OCI-LY7 (cell line): ENCODE results near the gene RAX2. TPM values are rescaled to one million over a fixed set of nuclear protein-coding genes. Genes with fewer than 3 reads are reported as not detected.

Experiments
- Bru-seq: library from RNA; stranded (reverse); fragments of 400-500 nt; gene quantifications from one replicate; lab custom pipeline; 2021; lab: Mats Ljungman, UMichigan
- BruChase-seq, 2 experiments: library from RNA; stranded (reverse); fragments of 400-500 nt; gene quantifications; one replicate each; lab custom pipeline; 2021; lab: Mats Ljungman, UMichigan
- BruUV-seq: library from RNA; stranded (reverse); fragments of 400-500 nt; replicated peaks from 2 replicates; lab custom pipeline; 2021; lab: Mats Ljungman, UMichigan
- CTCF ChIA-PET: fragments of 300-600 bp; sonication (Branson Sonifier 250); formaldehyde crosslinking; loops from one replicate; lab custom pipeline; 2022; ENCODE audit warnings: antibody characterized with exemption; ENCODE audit not compliant: unreplicated experiment; lab: Charles Lee
- POLR2A ChIA-PET: fragments of 300-600 bp; sonication (Branson Sonifier 250); formaldehyde crosslinking; loops from one replicate; lab custom pipeline; 2022; ENCODE audit warnings: antibody characterized with exemption; lab: Charles Lee
- DNase-seq: peaks from one replicate; pipeline ENCODE4 v3.0.0-alpha.2; 2015; ENCODE audit warnings: low spot score
- H2AFZ ChIP-seq: fragments of 200-600 bp; sonication (generic), shearing (Covaris generic); 2 replicates; pipeline ENCODE4 v1.6.1; 2014; ENCODE audit warnings: mild to moderate bottlenecking, antibody characterized with exemption, low read length, moderate library complexity
- H3K27ac ChIP-seq: fragments of 200-600 bp; sonication (generic); 2 replicates; pipeline ENCODE4 v1.5.1; 2014; ENCODE audit warnings: mixed run types, low read depth, mild to moderate bottlenecking, moderate library complexity, low read length, inconsistent platforms; ENCODE audit not compliant: poor library complexity, severe bottlenecking
- H3K36me3 ChIP-seq: fragments of 200-600 bp; sonication (generic); 2 replicates; pipeline ENCODE4 v1.6.1; 2014; ENCODE audit warnings: mild to moderate bottlenecking, antibody characterized with exemption, low read length, moderate library complexity, mixed read lengths; ENCODE audit not compliant: insufficient read depth
- H3K4me1 ChIP-seq: fragments of 200-600 bp; sonication (generic); 2 replicates; pipeline ENCODE4 v1.5.1; 2014; ENCODE audit warnings: mild to moderate bottlenecking, low read length; ENCODE audit not compliant: insufficient read depth, poor library complexity, severe bottlenecking
- H3K4me2 ChIP-seq: fragments of 200-600 bp; sonication (generic); 2 replicates; pipeline ENCODE4 v1.6.1; 2014; ENCODE audit warnings: mild to moderate bottlenecking, low read length
- H3K4me3 ChIP-seq: fragments of 200-600 bp; sonication (generic); 2 replicates; pipeline ENCODE4 v1.5.1; 2014; ENCODE audit warnings: mild to moderate bottlenecking, low read depth, low read length; ENCODE audit not compliant: poor library complexity, severe bottlenecking
- H3K79me2 ChIP-seq: fragments of 200-600 bp; sonication (generic); 2 replicates; pipeline ENCODE4 v1.6.1; 2016; ENCODE audit warnings: low read depth, mild to moderate bottlenecking, low read length, moderate library complexity, mixed read lengths; ENCODE audit not compliant: insufficient read depth
- H3K9me2 ChIP-seq: fragments of 200-600 bp; sonication (generic); 2 replicates; pipeline ENCODE4 v1.6.1; 2016; ENCODE audit warnings: mild to moderate bottlenecking, low read length, mixed read lengths; ENCODE audit not compliant: insufficient read depth
- H3K9me3 ChIP-seq: fragments of 200-600 bp; sonication (generic); 2 replicates; pipeline ENCODE4 v1.6.1; 2014; ENCODE audit warnings: mild to moderate bottlenecking, mixed run types, low read length, mixed read lengths
- H4K20me1 ChIP-seq: fragments of 200-600 bp; sonication (generic); 2 replicates; pipeline ENCODE4 v1.6.1; 2014; ENCODE audit warnings: mild to moderate bottlenecking, antibody characterized with exemption, low read length, moderate library complexity, mixed read lengths; ENCODE audit not compliant: insufficient read depth
- EZH2phosphoT487 ChIP-seq: fragments of 200-600 bp; sonication (generic); IDR thresholded peaks from 2 replicates; pipeline ENCODE4 v1.6.1; 2018; ENCODE audit warnings: low read depth, borderline replicate concordance, mild to moderate bottlenecking, mixed run types, antibody characterized with exemption, low read length, moderate library complexity, mixed read lengths
- intact Hi-C: fragments of 100-400 bp; cut with micrococcal nuclease; formaldehyde crosslinking; loops from one replicate; pipeline ENCODE4 v1.10.0; 2022; ENCODE audit not compliant: unreplicated experiment
- long read RNA-seq: library from polyadenylated mRNA; stranded (forward); transcript quantifications from one replicate; pipeline ENCODE4 v2.0.0, GENCODE V29; 2022
- total RNA-seq, 2 experiments: library from RNA; depleted of rRNA in 1 of 2; stranded (reverse); fragments of >200 nt in 1 of 2; shearing (Covaris generic) in 1 of 2; gene quantifications; 2 replicates each; pipeline ENCODE4 v1.2.3, GENCODE V29; 2014 to 2022
- TF ChIP-seq, protein P1 (sequence below): fragments of 200-600 bp; sonication (generic); conservative IDR thresholded peaks from 2 replicates; pipeline ENCODE4 v1.5.1; 2014; ENCODE audit warnings: mild to moderate bottlenecking, antibody characterized with exemption, low read length, moderate library complexity, mixed read lengths

Gene RAX2
- total RNA-seq (2014; rRNA removed; shearing (Covaris generic)) (not detected in 2 replicates), total RNA-seq (2022) (not detected in 2 replicates), Bru-seq, nascent RNA (not detected), BruChase-seq, experiment 1, labeled RNA remaining after a 6-hour chase (not detected), BruChase-seq, experiment 2, labeled RNA remaining after a 2-hour chase (not detected)
- long read RNA-seq, result 0 reads

DNA sequence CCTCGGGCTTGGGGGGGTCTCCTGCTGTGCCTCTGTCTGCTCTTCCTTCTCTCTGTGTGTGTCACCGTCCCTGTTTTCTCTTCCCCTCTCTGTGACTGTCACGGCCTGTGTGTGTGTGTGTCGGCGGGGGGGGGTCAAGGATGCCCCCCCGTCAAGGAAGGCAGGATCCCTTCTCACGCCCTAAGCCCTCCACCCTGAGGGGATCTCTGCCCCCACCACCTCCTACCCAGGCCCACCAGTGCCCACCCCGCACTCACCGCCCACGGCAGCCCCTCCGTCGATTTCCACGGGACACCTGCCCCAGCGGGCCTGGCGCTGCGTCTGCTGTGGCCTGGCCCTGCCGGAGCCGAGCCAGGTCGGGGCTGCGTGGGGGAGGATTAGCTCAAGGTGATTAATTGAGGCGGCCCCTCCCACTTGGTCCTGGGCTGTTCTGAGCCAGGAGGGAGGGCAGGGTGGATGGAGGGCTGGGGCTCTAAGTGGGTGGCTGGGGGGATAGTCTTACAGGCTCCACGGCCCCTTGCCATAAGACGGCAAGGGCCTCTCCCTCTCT lies at the start of gene RAX2:
Gene RAX2, minus strand, starts transcription at position 323 of the 550 bp plus-strand sequence. CDS start 486 bp downstream, outside the sequence.
- BruUV-seq, result no TSS peak
- TF ChIP-seq EZH2phosphoT487, result no peak
- TF ChIP-seq, protein P1, sequence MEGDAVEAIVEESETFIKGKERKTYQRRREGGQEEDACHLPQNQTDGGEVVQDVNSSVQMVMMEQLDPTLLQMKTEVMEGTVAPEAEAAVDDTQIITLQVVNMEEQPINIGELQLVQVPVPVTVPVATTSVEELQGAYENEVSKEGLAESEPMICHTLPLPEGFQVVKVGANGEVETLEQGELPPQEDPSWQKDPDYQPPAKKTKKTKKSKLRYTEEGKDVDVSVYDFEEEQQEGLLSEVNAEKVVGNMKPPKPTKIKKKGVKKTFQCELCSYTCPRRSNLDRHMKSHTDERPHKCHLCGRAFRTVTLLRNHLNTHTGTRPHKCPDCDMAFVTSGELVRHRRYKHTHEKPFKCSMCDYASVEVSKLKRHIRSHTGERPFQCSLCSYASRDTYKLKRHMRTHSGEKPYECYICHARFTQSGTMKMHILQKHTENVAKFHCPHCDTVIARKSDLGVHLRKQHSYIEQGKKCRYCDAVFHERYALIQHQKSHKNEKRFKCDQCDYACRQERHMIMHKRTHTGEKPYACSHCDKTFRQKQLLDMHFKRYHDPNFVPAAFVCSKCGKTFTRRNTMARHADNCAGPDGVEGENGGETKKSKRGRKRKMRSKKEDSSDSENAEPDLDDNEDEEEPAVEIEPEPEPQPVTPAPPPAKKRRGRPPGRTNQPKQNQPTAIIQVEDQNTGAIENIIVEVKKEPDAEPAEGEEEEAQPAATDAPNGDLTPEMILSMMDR, result no peak
- CTCF ChIA-PET, result no interaction called here
- H2AFZ ChIP-seq, result no peak within 1 kb of the TSS
- H3K27ac ChIP-seq, result no peak within 1 kb of the TSS
- POLR2A ChIA-PET, result no interaction called here
- H3K4me2 ChIP-seq, result no peak within 1 kb of the TSS
- H3K79me2 ChIP-seq, result no peaks in the 10 kb centered on the region
- intact Hi-C loops, result no loop called here
- no peaks in the 10 kb centered on the region for H3K9me3 ChIP-seq
- no peaks in the 10 kb centered on the region for H3K9me2 ChIP-seq
- no peak within 1 kb of the TSS for H3K4me3 ChIP-seq
- H4K20me1 ChIP-seq, result no peaks in the 10 kb centered on the region
- no peak for DNase-seq
- peaks cover 8% of the 10 kb centered on the region; the same call in 1 of the 2 replicates for H3K36me3 ChIP-seq
- no peaks in the 10 kb centered on the region for H3K4me1 ChIP-seq

DNA sequence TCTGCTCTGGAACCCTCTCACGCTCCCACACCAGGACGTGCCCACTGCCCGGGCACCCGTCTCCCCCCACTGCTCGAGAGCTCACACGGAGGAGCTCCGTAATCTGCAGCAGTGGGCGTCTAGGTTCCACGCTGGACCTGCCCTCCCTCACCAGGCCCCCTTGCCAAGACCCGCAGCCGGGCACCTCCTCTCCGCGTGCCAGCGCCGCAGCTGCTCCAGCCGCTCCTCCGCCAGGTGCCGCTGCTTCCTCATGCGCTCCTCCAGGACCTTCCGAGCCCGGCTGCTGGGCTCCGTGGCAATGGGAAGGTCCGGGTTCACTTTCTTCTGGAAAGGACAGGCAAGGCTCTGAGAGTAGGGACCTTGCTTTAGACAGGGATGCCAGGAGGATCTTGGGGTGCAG lies 49.1 kb upstream of the RAX2 start:
- Histone ChIP-seq H3K9me3 (no peaks in the 10 kb centered on the region), H3K79me2 (no peaks in the 10 kb centered on the region), H2AFZ (no peak overlapping the region), H3K4me2 (no peak overlapping the region), H3K27ac (no peak overlapping the region), H3K4me1 (no peaks in the 10 kb centered on the region), H3K4me3 (no peak overlapping the region), H4K20me1 (no peaks in the 10 kb centered on the region), H3K9me2 (no peaks in the 10 kb centered on the region), H3K36me3 (no peaks in the 10 kb centered on the region)
- TF ChIP-seq EZH2phosphoT487, result no peak
- TF ChIP-seq, protein P1, result no peak
- ChIA-PET POLR2A (interaction anchor here (0.7 kb wide), 1 partner anchor 248 kb away, joined by 3 read pairs; no protein-coding TSS in a partner anchor), CTCF (no interaction called here)
- no peak for DNase-seq
- no TSS peak for BruUV-seq
- intact Hi-C loops, result no loop called here

DNA sequence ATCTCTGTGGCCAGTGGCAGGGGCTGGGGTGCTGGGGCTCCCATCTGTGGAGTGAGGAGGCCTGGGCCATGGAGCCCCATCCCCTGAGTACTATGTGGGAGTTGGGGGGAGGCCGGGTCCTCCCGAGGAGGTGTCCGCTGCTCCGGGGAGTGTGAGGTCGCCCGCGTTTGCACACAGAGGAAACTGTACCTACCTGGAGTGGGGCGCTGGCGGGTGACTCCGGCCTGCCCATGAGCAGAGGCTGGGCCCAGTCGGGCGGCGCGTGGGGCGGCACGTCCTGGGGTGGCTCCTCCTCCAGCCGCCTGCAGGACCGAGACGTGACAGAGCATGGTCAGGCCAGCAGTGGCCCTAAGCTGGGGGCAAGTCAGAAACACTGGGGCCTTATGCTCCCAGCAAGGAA lies 48.0 kb upstream of the RAX2 start:
- ChIA-PET CTCF (no interaction called here), POLR2A (no interaction called here)
- Histone ChIP-seq H3K4me2 (no peak overlapping the region), H4K20me1 (no peaks in the 10 kb centered on the region), H3K4me3 (no peak overlapping the region), H3K36me3 (no peaks in the 10 kb centered on the region), H3K4me1 (no peaks in the 10 kb centered on the region), H3K9me3 (no peaks in the 10 kb centered on the region), H3K27ac (no peak overlapping the region), H3K79me2 (no peaks in the 10 kb centered on the region), H3K9me2 (no peaks in the 10 kb centered on the region), H2AFZ (no peak overlapping the region)
- DNase-seq, result no peak
- BruUV-seq, result no TSS peak
- intact Hi-C loops, result no loop called here
- TF ChIP-seq, protein P1, result no peak
- TF ChIP-seq EZH2phosphoT487, result no peak
